Measurements from ENCODE around the gene FMR1.
A peak's percentile ranks its signal among the peaks of the same experiment; 100 is the strongest.

FMR1 gene
- long read RNA-seq, donor 1, full-length matches to known transcripts: 1 of 86 reads
- long read RNA-seq, donor 1, partial matches to known transcripts: 85 of 86 reads
- long read RNA-seq, donor 1, other reads (novel, unspliced or antisense): 0 of 86 reads
- long read RNA-seq, donor 2, partial matches to known transcripts: 0 of 2 reads
- long read RNA-seq, donor 2, other reads (novel, unspliced or antisense): 0 of 2 reads
- long read RNA-seq, donor 3, full-length matches to known transcripts: 6 of 6 reads
- long read RNA-seq, donor 3, partial matches to known transcripts: 0 of 6 reads
- long read RNA-seq, donor 3, other reads (novel, unspliced or antisense): 0 of 6 reads
- long read RNA-seq, donor 4, partial matches to known transcripts: 0 of 4 reads
- long read RNA-seq, donor 4, other reads (novel, unspliced or antisense): 0 of 4 reads
- long read RNA-seq, donor 5, full-length matches to known transcripts: 1 of 1 reads
- long read RNA-seq, donor 5, partial matches to known transcripts: 0 of 1 reads
- long read RNA-seq, donor 5, other reads (novel, unspliced or antisense): 0 of 1 reads
- long read RNA-seq, donor 6, full-length matches to known transcripts: 1 of 58 reads
- long read RNA-seq, donor 6, partial matches to known transcripts: 57 of 58 reads
- long read RNA-seq, donor 6, other reads (novel, unspliced or antisense): 0 of 58 reads
- long read RNA-seq, donor 7, full-length matches to known transcripts: 2 of 2 reads
- long read RNA-seq, donor 7, partial matches to known transcripts: 0 of 2 reads
- long read RNA-seq, donor 7, other reads (novel, unspliced or antisense): 0 of 2 reads
- long read RNA-seq, donor 8, full-length matches to known transcripts: 6 of 6 reads
- long read RNA-seq, donor 8, partial matches to known transcripts: 0 of 6 reads
- long read RNA-seq, donor 8, other reads (novel, unspliced or antisense): 0 of 6 reads

DNA sequence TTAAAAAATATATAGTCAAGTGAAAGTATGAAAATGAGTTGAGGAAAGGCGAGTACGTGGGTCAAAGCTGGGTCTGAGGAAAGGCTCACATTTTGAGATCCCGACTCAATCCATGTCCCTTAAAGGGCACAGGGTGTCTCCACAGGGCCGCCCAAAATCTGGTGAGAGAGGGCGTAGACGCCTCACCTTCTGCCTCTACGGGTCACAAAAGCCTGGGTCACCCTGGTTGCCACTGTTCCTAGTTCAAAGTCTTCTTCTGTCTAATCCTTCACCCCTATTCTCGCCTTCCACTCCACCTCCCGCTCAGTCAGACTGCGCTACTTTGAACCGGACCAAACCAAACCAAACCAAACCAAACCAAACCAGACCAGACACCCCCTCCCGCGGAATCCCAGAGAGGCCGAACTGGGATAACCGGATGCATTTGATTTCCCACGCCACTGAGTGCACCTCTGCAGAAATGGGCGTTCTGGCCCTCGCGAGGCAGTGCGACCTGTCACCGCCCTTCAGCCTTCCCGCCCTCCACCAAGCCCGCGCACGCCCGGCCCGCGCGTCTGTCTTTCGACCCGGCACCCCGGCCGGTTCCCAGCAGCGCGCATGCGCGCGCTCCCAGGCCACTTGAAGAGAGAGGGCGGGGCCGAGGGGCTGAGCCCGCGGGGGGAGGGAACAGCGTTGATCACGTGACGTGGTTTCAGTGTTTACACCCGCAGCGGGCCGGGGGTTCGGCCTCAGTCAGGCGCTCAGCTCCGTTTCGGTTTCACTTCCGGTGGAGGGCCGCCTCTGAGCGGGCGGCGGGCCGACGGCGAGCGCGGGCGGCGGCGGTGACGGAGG lies at the start of gene FMR1:
FMR1 (plus strand) TSS at position 728 of the 831 bp plus-strand sequence. CDS start 261 bp downstream, outside the sequence.
- DNase-seq: peak; percentile 78

DNA sequence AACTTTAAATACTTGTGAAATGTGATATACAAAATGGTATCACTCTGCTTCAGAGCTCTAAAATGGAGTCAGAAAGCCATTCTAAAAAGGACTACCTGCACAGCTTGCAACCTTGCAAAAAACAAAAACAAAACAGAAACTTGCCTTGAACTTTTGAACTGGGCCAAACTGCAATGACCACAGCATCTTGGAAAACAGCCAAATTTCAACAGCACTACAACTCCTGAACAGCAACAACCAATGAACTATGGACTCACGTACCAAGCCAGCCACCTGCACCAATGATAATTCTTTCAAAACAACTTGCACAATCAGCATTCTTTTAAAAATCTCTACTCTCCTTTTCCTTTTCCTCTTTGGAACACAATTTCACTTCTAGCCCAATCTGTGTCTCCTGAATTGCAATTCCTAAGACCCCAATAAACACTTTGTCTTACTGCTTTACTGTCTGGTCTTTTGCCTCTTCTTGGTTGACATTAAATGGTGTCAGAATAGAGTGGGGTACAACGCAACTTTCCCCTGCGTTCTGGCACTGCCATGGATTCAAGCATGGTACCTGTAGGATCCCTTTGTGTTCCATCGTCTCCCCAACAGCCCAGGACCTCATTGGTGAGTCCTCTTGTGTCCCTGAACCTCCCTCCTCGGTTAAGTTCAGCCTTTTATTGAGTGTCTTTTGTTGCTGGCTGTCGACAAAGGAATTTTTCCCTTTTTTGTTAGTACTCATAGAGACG lies 35.7 kb upstream of the FMR1 start:
- no peak for DNase-seq

DNA sequence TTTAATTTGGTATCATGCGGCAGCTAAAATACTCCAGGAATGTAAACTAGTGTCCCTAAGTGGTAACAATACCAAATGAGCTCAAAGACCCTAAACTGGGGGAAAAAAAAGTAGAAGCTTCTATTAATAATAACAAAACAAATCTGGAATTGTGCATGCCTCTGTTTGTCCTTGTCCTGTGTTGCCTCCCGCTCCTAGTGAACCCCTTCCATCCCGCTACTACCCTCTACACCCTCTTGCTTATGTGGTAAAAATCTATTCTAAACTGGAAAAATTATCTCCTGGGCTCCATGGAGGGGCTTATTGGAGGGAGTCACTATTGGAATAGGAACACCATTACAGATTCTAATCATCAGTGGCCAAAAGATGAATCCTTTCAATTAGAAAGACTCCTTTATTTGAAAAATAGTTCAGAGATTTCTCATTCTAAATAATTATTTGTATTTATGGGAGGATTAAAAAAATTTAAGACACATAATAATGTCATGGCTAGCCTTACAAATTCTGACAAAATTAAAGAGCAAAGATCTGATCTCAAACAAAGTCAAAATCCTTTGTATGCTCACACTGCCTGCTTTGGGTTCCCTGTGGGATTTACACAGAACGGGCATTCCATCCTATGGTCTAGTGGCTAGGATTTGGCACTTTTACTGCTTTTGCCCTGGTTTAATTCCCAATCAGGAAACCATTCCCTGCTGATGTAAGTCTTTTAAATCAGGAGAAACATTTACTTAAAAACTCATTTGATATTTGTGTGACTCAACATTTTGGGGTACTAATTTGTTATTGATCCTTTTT lies 34.7 kb upstream of the FMR1 start:
- no peak for DNase-seq

DNA sequence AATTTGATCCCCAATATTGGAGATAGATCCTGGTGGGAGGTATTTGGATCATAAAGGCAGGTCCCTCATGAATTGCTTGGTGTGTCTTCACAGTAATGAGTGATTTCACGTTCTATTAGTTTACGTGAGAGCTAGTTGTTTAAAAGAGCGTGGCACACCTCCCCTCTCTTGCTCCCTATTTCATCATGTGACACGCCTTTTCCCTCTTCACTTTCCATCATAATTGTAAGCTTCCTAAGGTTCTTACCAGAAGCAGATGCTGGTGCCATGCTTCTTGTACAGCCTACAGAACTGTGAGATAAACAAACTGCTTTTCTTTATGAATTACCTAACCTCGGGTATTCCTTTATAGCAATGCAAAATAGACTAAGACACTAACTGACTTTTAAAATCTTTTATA lies 34.0 kb upstream of the FMR1 start:
- DNase-seq: no peak

DNA sequence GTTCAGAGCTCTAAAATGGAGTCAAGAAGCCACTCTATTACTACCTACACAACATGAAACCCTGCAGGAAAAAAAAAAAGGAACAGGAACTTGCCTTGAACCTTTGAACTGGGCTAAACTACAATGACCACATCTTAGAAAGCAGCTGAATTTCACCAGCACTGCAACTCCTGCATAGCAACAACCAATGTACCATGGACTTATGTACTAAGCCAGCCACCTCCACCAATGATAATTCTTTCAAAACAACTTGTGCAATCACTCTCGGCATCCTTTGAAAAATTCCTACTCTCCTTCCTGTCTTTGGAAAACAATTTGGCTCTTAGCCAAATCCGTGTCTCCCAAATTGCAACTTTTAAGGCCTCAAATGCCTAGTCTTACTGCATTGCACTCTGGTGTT lies 26.8 kb upstream of the FMR1 start:
- no peak for DNase-seq

DNA sequence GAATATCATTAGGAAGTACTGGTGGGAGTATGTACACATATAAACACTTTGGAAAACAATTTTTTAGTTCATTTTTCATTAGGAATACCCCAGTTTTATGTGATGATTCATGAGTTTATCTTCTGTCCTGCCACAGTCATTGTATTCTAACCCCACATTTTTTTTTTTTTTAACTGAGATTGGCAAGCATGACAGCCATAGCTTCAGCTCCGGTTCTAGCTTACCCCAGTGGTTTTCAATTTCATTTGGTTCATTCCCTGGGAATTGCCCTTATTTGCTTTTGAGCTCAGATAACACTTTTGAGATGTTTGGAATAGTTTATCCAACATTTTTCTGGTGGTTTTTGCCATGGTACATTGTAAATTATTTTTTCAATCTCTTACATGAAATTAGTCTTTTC lies 21.0 kb upstream of the FMR1 start:
- DNase-seq: no peak

DNA sequence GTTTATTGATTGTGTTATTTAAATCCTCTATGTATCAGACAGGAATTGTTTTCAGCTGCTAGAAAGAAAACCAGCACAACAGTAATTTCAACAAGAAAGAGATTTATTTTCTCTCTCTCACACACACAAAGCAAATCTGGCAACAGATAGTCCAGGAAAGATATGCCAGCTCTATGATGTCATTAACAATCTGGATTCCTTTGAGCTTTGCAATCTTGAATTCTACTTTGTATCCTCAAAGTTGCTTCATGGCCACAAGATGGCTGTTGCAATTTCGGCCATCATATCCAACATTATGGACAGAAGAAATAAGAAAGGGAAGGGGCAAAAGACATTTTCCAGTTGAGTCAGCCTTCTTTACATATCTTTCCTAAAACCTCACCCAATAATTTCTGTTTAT lies 19.8 kb upstream of the FMR1 start:
- DNase-seq: no peak

DNA sequence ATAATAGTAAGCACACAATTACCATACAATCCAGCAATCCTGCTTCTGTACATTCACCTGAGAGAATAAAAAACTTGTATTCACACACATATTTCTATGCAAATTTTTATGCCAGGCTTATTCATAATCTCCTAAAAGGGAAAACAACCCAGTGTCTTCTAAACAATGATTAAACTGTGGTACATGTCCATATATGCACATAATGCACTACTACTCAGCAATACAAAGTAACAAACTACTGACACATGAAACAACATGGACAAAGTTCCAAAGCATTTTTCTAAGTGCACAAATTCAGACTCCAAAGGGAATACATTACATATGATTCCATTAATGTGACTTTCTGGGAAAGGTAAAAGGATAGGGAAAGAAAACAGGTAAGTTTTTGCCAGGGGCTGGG lies 18.0 kb upstream of the FMR1 start:
- no peak for DNase-seq

DNA sequence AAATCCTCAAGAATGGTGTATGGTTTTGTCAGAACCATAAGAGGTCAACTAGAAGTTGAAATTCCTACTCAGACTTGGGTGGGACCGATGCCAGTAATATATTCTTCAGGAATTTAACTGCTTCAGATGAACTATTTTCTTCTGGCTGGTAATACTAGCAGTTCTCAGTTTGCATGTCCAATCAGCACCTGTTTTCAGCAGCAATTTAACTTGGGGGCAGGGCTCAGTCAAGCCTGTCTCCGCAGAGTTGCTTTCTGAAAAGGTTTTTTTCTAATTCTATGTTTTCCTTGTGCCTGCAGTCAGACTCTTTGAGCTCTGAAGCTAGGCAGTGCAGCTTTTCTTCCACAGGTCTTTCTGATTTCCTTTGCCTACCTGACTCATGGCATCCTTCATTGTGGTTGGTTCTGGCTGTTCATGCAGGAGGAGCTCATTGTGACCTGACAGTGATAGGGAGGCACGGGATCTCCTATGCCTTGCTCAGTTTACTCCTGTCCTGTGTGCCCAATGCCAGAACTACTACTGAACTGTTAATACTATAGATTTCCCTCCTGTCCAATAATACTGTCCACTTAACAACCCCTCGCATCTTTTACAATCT lies 17.3 kb upstream of the FMR1 start:
- no peak for DNase-seq

DNA sequence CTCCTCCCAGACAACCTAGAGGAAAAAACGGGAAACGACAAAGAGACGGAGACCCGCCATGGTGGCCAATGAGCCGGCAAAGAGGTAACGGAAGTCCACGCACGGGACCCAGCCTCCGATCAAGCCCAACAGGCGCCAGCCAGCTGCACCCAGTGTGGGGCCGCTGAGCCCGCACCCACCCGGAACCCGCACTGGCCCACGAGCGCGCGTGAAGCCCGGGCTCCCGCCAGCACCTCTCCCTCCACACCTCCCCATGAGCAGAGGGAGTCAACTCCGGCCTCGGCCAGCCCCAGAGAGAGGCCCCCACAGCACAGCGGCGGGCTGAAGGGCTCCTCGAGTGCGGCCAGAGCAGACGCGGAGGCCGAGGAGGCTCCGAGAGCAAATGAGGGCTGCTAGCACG lies 14.6 kb upstream of the FMR1 start:
- no peak for DNase-seq

DNA sequence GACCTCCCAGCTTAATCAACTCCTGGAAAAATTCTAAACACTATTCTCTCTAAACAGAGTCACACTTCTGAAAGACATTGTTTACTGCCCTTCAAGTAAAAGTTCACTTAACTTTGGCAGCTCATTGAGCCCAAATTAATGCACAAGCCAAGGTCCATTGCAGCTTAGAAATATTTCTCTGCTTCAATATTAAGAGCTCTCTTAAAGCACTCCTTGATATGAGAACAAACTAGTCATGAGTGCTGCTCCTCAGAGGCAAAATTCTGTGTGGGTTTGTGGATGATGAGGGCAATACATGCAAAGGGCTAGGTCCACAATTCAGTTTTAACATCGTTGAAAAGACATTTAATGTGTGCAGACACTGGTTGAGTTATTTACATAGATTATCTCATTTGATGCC lies 12.8 kb upstream of the FMR1 start:
- DNase-seq: no peak

DNA sequence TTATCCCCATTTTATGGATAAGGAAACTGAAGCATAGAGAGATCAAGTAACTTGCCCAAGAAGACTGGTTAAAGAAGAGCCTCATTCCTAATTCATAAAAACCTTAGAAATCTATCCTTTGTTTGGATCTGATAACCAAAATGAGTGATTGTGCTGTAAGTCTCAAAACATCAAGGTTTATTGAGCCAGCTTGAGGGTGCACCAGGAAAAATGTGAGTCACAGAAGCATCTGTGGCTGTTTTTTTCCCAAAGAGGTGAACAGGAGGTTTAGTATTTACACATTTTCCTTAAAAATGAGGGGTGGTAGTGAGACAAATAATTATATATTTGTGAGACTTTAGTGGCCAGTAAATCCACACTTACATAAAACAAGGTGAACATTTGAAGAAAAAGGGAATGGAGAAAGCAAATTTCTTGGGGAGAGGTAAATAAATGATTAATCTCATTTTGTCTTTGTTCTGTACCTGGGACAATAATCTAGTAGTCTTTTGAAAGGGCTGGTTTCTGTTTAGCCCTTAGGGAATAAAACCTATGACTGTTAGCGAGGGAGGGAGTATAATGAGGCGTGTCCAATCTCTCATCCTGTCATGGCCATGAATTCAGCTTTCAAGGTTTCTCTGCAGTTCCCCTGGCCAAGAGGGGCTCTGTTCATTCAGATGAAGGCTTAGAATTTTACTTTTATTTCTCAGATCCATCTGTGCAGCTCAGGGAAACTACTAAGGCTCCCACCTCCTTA lies 12.2 kb upstream of the FMR1 start:
- no peak for DNase-seq

DNA sequence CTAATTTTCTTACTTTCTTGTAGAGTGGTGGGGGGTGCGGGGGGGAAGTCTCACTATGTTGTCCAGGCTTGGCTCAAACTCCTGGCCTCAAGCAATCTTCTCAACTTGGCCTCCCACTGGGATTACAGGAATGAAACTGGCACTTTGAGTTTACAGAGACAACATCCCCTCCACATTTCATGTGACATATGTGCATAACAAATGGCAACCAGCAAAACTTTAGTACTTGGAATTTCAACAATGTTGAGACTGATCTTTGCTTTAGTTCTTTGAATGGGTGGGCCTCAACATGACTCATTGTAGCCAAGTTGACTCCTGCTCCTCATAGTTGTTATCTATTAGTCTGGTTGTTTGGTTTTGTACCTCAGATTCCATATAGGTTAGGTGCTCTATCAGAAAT lies 11.4 kb upstream of the FMR1 start:
- no peak for DNase-seq

DNA sequence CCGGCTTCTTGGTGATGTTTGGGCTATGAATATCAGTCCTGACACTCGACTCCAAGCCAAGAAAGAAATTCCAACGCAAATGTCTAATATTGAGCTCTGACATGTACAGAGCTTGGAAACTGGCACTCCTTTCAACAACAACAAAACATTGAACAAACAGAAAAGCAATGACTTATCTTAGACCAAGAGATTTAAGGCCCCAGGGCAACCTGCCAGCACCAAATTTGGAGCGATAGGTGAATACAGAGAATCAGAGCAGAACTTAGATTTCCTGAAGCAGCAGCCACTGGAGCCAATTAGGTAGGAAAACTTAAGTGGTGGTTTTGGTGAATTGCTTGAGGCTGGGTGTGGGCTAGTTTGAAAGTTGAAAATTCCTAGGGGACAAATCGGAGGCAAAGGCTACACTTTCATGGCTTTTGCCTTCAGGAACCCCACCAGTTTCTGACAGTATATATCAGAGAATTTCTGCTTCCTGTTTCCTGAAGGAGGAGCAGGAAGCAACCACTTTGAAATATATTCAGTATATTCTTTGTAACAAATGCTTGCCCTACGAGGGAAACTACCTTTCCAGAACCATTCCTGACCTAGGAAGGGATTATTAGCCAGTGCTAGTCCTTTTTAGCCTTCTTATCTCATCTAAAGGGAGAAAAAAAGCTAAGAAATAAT lies 10.1 kb upstream of the FMR1 start:
- no peak for DNase-seq

DNA sequence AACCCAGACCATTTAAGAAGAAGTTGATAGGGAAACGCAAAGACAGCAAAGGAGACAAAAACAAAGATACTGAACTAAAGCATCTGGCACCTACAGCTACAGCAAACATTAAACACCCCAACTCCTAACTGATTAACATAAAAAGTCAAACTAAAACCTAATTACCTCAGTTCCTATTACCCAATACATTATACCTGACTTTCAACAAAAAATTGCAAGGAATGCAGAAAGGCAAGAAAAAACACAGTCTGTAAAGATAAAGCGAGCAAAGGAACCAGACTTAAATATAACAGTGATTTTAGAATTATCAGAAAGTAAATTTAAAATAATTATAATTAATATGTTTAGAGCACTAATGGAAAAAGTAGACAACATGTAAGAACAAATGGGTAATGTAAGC lies 9.4 kb upstream of the FMR1 start:
- DNase-seq: no peak

DNA sequence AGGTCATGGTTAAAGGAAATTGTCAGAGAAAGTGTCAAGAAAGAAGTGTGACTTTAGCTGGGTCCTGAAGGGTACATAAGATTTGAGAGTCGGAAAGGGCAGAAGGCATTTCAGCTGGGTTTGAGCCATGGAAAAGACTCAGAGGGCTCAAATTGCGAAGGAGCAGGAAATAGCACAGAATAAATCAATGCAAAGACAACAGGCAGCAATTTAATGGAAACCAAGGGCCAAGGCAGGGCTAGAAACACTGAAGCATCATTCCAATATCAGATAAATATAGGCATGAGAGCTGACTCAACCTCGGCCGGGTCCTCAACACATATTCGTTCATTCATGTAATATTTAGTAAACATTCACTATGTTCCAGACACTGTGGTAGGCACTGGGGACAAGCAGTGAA lies 3.6 kb upstream of the FMR1 start:
- DNase-seq: no peak

DNA sequence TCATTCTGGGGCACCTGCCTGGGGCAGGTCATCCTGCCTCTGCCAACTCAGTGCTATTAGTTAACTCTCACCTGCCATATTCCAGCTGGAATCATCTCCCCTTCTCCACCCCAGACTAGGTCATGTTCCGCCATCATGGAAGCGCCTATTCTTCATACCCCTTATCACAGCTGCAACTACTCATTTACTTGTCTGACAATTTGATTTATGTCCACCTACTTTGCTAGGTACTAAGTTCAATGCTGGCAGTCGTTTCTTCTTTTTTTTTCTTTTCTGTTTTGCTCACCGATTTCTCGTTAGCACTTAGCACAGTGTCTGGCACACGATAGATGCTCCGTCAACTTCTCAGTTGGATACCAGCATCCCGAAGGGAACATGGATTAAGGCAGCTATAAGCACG lies 1.1 kb upstream of the FMR1 start:
- no peak for DNase-seq

DNA sequence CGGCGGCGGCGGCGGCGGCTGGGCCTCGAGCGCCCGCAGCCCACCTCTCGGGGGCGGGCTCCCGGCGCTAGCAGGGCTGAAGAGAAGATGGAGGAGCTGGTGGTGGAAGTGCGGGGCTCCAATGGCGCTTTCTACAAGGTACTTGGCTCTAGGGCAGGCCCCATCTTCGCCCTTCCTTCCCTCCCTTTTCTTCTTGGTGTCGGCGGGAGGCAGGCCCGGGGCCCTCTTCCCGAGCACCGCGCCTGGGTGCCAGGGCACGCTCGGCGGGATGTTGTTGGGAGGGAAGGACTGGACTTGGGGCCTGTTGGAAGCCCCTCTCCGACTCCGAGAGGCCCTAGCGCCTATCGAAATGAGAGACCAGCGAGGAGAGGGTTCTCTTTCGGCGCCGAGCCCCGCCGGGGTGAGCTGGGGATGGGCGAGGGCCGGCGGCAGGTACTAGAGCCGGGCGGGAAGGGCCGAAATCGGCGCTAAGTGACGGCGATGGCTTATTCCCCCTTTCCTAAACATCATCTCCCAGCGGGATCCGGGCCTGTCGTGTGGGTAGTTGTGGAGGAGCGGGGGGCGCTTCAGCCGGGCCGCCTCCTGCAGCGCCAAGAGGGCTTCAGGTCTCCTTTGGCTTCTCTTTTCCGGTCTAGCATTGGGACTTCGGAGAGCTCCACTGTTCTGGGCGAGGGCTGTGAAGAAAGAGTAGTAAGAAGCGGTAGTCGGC lies 528 bp downstream of the FMR1 start:
- peak; percentile 82 for DNase-seq

DNA sequence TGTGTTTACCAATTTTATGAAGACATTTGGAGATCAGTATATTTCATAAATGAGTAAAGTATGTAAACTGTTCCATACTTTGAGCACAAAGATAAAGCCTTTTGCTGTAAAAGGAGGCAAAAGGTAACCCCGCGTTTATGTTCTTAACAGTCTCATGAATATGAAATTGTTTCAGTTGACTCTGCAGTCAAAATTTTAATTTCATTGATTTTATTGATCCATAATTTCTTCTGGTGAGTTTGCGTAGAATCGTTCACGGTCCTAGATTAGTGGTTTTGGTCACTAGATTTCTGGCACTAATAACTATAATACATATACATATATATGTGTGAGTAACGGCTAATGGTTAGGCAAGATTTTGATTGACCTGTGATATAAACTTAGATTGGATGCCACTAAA lies 1.9 kb downstream of the FMR1 start:
- DNase-seq: no peak
